Stomach smooth muscle (tissue), 2 donors: Measurements from ENCODE around the gene TBX10.
"Not testable (repeated sequence)": the region's sequence is repeated elsewhere in the genome, so short reads cannot be mapped to it uniquely, and the experiment has no call there.

Source experiments
- H3K27ac ChIP-seq: one replicate; pipeline ENCODE4 v1.7.0; 2013; ENCODE audit warnings: mild to moderate bottlenecking, low read length, inconsistent platforms
- H3K27me3 ChIP-seq, 2 donors: one replicate each; pipeline ENCODE4 v1.7.0; 2013; ENCODE audit warnings: low read length in 2 of 2; ENCODE audit not compliant: insufficient read depth in 2 of 2, control insufficient read depth in 1 of 2
- H3K36me3 ChIP-seq, 2 donors: one replicate each; pipeline ENCODE4 v1.7.0; 2013; ENCODE audit warnings: low read length in 2 of 2; ENCODE audit not compliant: control insufficient read depth in 2 of 2, insufficient read depth in 2 of 2
- H3K4me1 ChIP-seq: one replicate; pipeline ENCODE4 v1.7.0; 2013; ENCODE audit warnings: low read length; ENCODE audit not compliant: control insufficient read depth, insufficient read depth
- H3K4me3 ChIP-seq, 2 donors: one replicate each; pipeline ENCODE4 v1.7.0; 2013; ENCODE audit warnings: low read length in 2 of 2
- H3K9ac ChIP-seq, 2 donors: one replicate each; pipeline ENCODE4 v1.7.0; 2013; ENCODE audit warnings: low read length in 2 of 2, mild to moderate bottlenecking in 1 of 2
- H3K9me3 ChIP-seq, 2 donors: one replicate each; pipeline ENCODE4 v1.7.0; 2013; ENCODE audit warnings: low read length in 2 of 2; ENCODE audit not compliant: control insufficient read depth in 2 of 2
- donor health status: healthy.
- donor health status: Pancreatic carcinoma.

TBX10 gene

GRCh38 chr11:67604119-67604518, 35.4 kb downstream of the TBX10 start:
- not testable (repeated sequence) for H3K9ac ChIP-seq, H3K36me3 ChIP-seq, H3K4me3 ChIP-seq, H3K9me3 ChIP-seq, H3K27ac ChIP-seq, H3K27me3 ChIP-seq
- H3K4me1 ChIP-seq = peaks cover 15% of the 10 kb centered on the region

- no peak overlapping the region for H3K9ac ChIP-seq
- H3K4me3 ChIP-seq = no peak overlapping the region
- H3K4me1 ChIP-seq = peaks cover 1% of the 10 kb centered on the region
- H3K27ac ChIP-seq = no peak overlapping the region
- no peaks in the 10 kb centered on the region for H3K9me3 ChIP-seq
- no peaks in the 10 kb centered on the region for H3K36me3 ChIP-seq
- peaks cover 0 to 3% of the 10 kb centered on the region in 2 donors for H3K27me3 ChIP-seq
These were observed 38.5 kb downstream of the TBX10 start for GRCh38 chr11:67601098-67601497.

- no peak overlapping the region for H3K4me3 ChIP-seq
- no peaks in the 10 kb centered on the region for H3K36me3 ChIP-seq
- H3K9me3 ChIP-seq = no peaks in the 10 kb centered on the region
- no peaks in the 10 kb centered on the region for H3K4me1 ChIP-seq
- no peak overlapping the region for H3K27ac ChIP-seq
- H3K9ac ChIP-seq = no peak overlapping the region
- H3K27me3 ChIP-seq = peaks cover 0 to 3% of the 10 kb centered on the region in 2 donors
These were observed 39.1 kb downstream of the TBX10 start for GRCh38 chr11:67600324-67601029.

DNA sequence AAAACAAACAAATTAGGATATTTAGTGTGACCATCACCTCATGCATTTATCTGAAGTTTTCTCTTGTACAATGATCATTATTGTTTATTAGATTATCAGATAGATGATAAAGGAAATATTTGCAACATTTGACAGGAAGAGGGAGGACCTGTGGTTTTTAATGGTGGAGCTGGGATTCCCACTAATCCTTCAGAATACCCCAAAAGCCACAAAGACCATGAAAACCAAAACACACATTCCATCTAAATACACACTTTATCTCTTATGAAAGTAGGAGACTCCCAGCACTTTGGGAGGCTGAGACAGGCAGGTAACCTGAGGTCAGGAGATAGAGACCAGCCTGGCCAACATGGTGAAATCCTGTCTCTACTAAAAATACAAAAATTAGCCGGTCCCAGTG, 40.4 kb downstream of the TBX10 start:
- Histone ChIP-seq H3K27me3 (peaks cover 0 to 3% of the 10 kb centered on the region in 2 donors), H3K4me1 (no peaks in the 10 kb centered on the region), H3K9ac (no peak overlapping the region), H3K36me3 (no peaks in the 10 kb centered on the region), H3K27ac (no peak overlapping the region), H3K4me3 (no peak overlapping the region), H3K9me3 (no peaks in the 10 kb centered on the region)

- H3K9ac ChIP-seq, H3K9me3 ChIP-seq, H3K36me3 ChIP-seq, H3K4me1 ChIP-seq, H3K27me3 ChIP-seq, H3K27ac ChIP-seq, H3K4me3 ChIP-seq: not testable (repeated sequence)
These were observed 41.6 kb downstream of the TBX10 start for GRCh38 chr11:67597963-67598362.

DNA sequence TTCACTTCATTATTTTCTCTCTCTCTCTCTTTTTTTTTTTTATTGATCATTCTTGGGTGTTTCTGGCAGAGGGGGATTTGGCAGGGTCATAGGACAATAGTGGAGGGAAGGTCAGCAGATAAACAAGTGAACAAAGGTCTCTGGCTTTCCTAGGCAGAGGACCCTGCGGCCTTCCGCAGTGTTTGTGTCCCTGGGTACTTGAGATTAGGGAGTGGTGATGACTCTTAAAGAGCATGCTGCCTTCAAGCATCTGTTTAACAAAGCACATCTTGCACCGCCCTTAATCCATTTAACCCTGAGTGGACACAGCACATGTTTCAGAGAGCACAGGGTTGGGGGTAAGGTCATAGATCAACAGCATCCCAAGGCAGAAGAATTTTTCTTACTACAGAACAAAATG, 42.1 kb downstream of the TBX10 start:
- H3K36me3 ChIP-seq, H3K27me3 ChIP-seq, H3K27ac ChIP-seq, H3K9me3 ChIP-seq, H3K4me3 ChIP-seq, H3K9ac ChIP-seq, H3K4me1 ChIP-seq: not testable (repeated sequence)

DNA sequence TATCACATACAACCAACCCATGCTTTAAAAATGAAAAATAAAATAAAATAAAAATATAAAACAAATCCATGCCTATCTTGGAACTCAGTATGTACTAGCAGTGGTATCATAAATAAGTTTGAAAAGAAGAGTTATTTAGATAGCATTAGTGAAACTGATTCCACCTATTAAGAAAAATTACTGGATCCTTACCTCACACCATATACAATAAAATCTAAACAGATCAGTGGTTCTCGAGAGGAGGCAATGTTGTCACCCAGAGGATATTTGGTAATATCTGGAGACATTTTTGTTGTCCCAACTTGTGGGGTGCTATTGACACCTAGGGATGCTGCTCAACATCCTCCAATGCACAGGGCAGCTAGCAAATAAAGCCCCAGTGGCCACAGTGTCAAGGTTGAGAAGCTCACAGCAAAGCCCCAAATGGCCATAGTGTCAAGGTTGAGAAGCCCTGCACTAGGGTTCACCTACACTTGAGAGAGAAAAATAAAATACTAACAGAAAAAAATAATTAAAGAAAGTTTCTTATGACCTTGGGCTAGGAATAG, 42.7 kb downstream of the TBX10 start:
- no peaks in the 10 kb centered on the region for H3K9me3 ChIP-seq
- no peak overlapping the region for H3K4me3 ChIP-seq
- no peak overlapping the region for H3K27ac ChIP-seq
- H3K27me3 ChIP-seq = peaks cover 0 to 3% of the 10 kb centered on the region in 2 donors
- no peak overlapping the region for H3K9ac ChIP-seq
- no peaks in the 10 kb centered on the region for H3K4me1 ChIP-seq
- no peaks in the 10 kb centered on the region for H3K36me3 ChIP-seq

DNA sequence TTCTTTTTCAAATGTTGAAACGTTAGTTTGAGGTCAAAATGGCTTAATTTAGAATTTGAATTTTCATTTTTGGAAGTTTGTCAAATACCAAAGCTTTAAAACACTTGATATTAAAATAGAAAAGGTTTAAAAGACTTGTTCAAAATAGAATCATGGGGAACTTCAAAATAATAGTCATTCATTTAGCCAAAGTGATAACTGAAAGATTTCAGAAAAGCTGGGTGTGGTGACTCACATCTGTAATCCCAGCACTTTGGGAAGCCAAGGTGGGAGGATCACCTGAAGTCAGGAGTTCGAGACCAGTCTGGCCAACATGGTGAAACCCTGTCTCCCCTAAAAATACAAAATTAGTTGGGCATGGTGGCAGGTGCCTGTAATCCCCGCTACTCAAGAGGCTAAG, 45.1 kb downstream of the TBX10 start:
- H3K36me3 ChIP-seq = no peaks in the 10 kb centered on the region
- H3K9me3 ChIP-seq = no peaks in the 10 kb centered on the region
- H3K27ac ChIP-seq = no peak overlapping the region
- H3K9ac ChIP-seq = no peak overlapping the region
- H3K4me1 ChIP-seq = no peaks in the 10 kb centered on the region
- H3K4me3 ChIP-seq = no peak overlapping the region
- H3K27me3 ChIP-seq = no peaks in the 10 kb centered on the region

GRCh38 chr11:67593565-67593905, 46.0 kb downstream of the TBX10 start:
- Histone ChIP-seq H3K9ac (no peak overlapping the region), H3K27ac (no peak overlapping the region), H3K9me3 (no peaks in the 10 kb centered on the region), H3K4me3 (no peak overlapping the region), H3K36me3 (no peaks in the 10 kb centered on the region), H3K27me3 (no peaks in the 10 kb centered on the region), H3K4me1 (no peaks in the 10 kb centered on the region)

- Histone ChIP-seq H3K27me3 (no peaks in the 10 kb centered on the region), H3K4me1 (no peaks in the 10 kb centered on the region), H3K27ac (no peak overlapping the region), H3K9ac (no peak overlapping the region), H3K36me3 (peaks cover under 1 to 3% of the 10 kb centered on the region in 2 donors), H3K4me3 (no peak overlapping the region), H3K9me3 (no peaks in the 10 kb centered on the region)
These were observed 46.5 kb downstream of the TBX10 start for GRCh38 chr11:67592880-67593564.

DNA sequence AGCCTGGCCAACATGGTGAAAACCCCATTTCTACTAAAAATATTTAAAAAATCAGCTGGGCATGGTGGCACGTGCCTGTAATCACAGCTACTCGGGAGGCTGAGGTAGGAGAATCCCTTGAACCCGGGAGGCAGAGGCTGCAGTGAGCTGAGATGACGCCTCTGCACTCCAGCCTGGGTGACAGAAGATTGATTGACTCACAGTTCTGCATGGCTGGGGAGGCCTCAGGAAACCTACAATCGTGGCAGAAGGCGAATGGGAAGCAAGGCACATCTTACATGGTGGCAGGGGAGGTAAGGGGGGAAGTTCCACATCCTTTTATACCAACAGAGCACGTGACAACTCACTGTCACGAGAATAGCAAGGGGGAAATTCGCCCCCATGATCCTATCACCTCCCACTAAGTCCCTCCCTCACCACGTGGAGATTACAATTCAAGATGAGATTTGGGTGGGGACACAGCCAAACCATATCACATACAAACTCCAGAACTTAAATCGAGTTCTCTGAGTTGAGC, 50.6 kb downstream of the TBX10 start:
- Histone ChIP-seq H3K4me1 (peaks cover 16% of the 10 kb centered on the region), H3K36me3 (peaks cover 9 to 12% of the 10 kb centered on the region in 2 donors)
- H3K9ac ChIP-seq, H3K9me3 ChIP-seq, H3K27me3 ChIP-seq, H3K27ac ChIP-seq, H3K4me3 ChIP-seq: not testable (repeated sequence)
